Measurements from ENCODE around the gene CD101.

- TF ChIP-seq CTCF (conservative IDR thresholded peaks at IDR 0.05; ENCODE audit: low read depth, low read length) (no peak), EZH2 (IDR thresholded peaks at IDR 0.05; ENCODE audit: borderline replicate concordance, low read depth, low read length, poor library complexity, severe bottlenecking) (no peak)
Measured at GRCh38 chr1:116971258-116971860, 30.2 kb upstream of the CD101 start.

Data from A673 (cell line).